Measurements from ENCODE around the gene CBX2. TPM values are rescaled to one million over a fixed set of nuclear protein-coding genes. Genes with fewer than 3 reads are reported as not detected.

CBX2 gene
- polyA plus RNA-seq, 2 of the 4 experiments (the other 2 are of a cell fraction): 7.4 to 16.4 TPM

- CTCF ChIA-PET: interaction anchor here (1.0 to 10.4 kb wide), 18 partner anchors 10 to 265 kb away, joined by 3 to 254 read pairs (median 10); partner anchors contain the start of genes CBX2 and CBX4
- ATAC-seq: no peak
- TF ChIP-seq MAFK (IDR thresholded peaks at IDR 0.05; ENCODE audit: partially characterized antibody) (no peak), HOXB5 (CRISPR knock-in tag; IDR thresholded peaks at IDR 0.05) (no peak), JUN (IDR thresholded peaks at IDR 0.05) (no peak), POLR2AphosphoS2 (conservative IDR thresholded peaks at IDR 0.05; ENCODE audit: low read length) (no peak), EHF (CRISPR knock-in tag; IDR thresholded peaks at IDR 0.05) (no peak), SMC3 (IDR thresholded peaks at IDR 0.05) (no peak), RAD21 (conservative IDR thresholded peaks at IDR 0.05 in 1 of 2, IDR thresholded peaks at IDR 0.05 in 1 of 2) (no peak), ZFP36 (IDR thresholded peaks at IDR 0.05; ENCODE audit: borderline replicate concordance, partially characterized antibody) (no peak), HOXA7 (CRISPR knock-in tag; IDR thresholded peaks at IDR 0.05) (no peak), RARB (CRISPR knock-in tag; IDR thresholded peaks at IDR 0.05) (no peak), TFCP2L1 (CRISPR knock-in tag; IDR thresholded peaks at IDR 0.05) (no peak), SREBF2 (IDR thresholded peaks at IDR 0.05) (no peak), PBX3 (IDR thresholded peaks at IDR 0.05) (no peak), HOXB13 (CRISPR knock-in tag; IDR thresholded peaks at IDR 0.05; ENCODE audit: low read depth) (no peak), CEBPB (IDR thresholded peaks at IDR 0.05) (no peak), EP300 (IDR thresholded peaks at IDR 0.05) (no peak), FOXS1 (CRISPR knock-in tag; IDR thresholded peaks at IDR 0.05) (no peak), PHF8 (IDR thresholded peaks at IDR 0.05; ENCODE audit: borderline replicate concordance, low read depth) (no peak)
- TF ChIP-seq, protein P1, sequence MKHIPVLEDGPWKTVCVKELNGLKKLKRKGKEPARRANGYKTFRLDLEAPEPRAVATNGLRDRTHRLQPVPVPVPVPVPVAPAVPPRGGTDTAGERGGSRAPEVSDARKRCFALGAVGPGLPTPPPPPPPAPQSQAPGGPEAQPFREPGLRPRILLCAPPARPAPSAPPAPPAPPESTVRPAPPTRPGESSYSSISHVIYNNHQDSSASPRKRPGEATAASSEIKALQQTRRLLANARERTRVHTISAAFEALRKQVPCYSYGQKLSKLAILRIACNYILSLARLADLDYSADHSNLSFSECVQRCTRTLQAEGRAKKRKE (CRISPR knock-in tag; IDR thresholded peaks at IDR 0.05; ENCODE audit: low read depth): no peak
- TF ChIP-seq, protein P2, sequence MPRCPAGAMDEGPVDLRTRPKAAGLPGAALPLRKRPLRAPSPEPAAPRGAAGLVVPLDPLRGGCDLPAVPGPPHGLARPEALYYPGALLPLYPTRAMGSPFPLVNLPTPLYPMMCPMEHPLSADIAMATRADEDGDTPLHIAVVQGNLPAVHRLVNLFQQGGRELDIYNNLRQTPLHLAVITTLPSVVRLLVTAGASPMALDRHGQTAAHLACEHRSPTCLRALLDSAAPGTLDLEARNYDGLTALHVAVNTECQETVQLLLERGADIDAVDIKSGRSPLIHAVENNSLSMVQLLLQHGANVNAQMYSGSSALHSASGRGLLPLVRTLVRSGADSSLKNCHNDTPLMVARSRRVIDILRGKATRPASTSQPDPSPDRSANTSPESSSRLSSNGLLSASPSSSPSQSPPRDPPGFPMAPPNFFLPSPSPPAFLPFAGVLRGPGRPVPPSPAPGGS (IDR thresholded peaks at IDR 0.05): no peak
- WGBS (ENCODE audit: missing lambda C conversion rate): 76% methylated on average over 7 of the region's 7 CpGs
- peaks cover 18% of the 10 kb centered on the region; the same call in 2 of the 3 replicates for H3K4me1 ChIP-seq
- no peak for DNase-seq (ENCODE audit: low read depth in 1 of 2, low spot score in 1 of 2)
- POLR2A ChIA-PET: no interaction called here
- H3K4me3 ChIP-seq: no peak overlapping the region
- peak overlapping the region in 1 of 2 experiments; percentile 23; a peak in 1 of 6 replicates for H3K27ac ChIP-seq
- no peaks in the 10 kb centered on the region for H3K9me3 ChIP-seq
- FAIRE-seq: no peak
- H3K4me2 ChIP-seq: no peak overlapping the region
Observed at GRCh38 chr17:79742951-79743476, 34.9 kb upstream of the CBX2 start.

DNA sequence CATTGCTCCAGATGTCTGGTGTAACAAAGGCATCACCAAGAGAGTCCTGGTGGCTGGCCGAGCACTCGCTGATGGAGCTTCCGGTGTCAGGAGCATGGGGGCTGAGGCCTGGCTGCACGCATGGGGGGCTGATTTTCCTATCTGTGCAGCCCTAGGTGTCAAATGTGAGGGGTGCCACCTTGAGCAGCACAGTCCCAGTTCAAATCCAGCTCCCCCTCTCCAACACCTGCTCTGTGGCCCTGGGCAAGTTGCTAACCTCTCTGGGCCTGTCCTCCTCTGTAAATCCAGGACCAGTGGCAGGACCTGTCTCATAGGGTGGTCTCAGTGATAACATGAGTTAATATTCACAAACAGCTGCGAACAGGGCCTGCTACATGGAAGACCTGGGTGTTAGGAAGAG, 34.3 kb upstream of the CBX2 start:
- H3K27ac ChIP-seq: no peak overlapping the region
- no peaks in the 10 kb centered on the region for H3K9me3 ChIP-seq
- CTCF ChIA-PET: interaction anchor here (0.7 to 10.4 kb wide), 16 partner anchors 10 to 339 kb away, joined by 3 to 254 read pairs (median 5); partner anchors contain the start of genes CBX2 and CBX4
- 78% methylated on average over 5 of the region's 5 CpGs for WGBS (ENCODE audit: missing lambda C conversion rate)
- POLR2A ChIA-PET: no interaction called here
- peaks cover 22% of the 10 kb centered on the region for H3K4me1 ChIP-seq
- no peak overlapping the region for H3K4me2 ChIP-seq
- H3K4me3 ChIP-seq: no peak overlapping the region
- DNase-seq (ENCODE audit: low read depth in 1 of 2, low spot score in 1 of 2) (no peak), FAIRE-seq (no peak), ATAC-seq (no peak)
- TF ChIP-seq CEBPB (IDR thresholded peaks at IDR 0.05) (no peak), ZFP36 (IDR thresholded peaks at IDR 0.05; ENCODE audit: borderline replicate concordance, partially characterized antibody) (no peak), MAZ (IDR thresholded peaks at IDR 0.05; ENCODE audit: borderline replicate concordance, low read depth, low read length) (no peak), TFCP2L1 (CRISPR knock-in tag; IDR thresholded peaks at IDR 0.05) (no peak), EHF (CRISPR knock-in tag; IDR thresholded peaks at IDR 0.05) (no peak), SREBF2 (IDR thresholded peaks at IDR 0.05) (no peak)
